Ectodermal cell (in vitro differentiated cells): Measurements from ENCODE around the gene MINDY4.
"Not testable (repeated sequence)": the region's sequence is repeated elsewhere in the genome, so short reads cannot be mapped to it uniquely, and the experiment has no call there.

Experiments
- H3K27ac ChIP-seq: 2 replicates; pipeline ENCODE4 v1.7.0; 2013; ENCODE audit warnings: mild to moderate bottlenecking, low read depth, low read length; ENCODE audit not compliant: insufficient read depth, poor library complexity, severe bottlenecking
- H3K27me3 ChIP-seq: 2 replicates; pipeline ENCODE4 v1.7.0; 2013; ENCODE audit warnings: mild to moderate bottlenecking, low read length; ENCODE audit not compliant: insufficient read depth, control insufficient read depth, poor library complexity, severe bottlenecking
- H3K36me3 ChIP-seq: one replicate; pipeline ENCODE4 v1.7.0; 2013; ENCODE audit warnings: low read length; ENCODE audit not compliant: control insufficient read depth, insufficient read depth
- H3K4me1 ChIP-seq: one replicate; pipeline ENCODE4 v1.7.0; 2013; ENCODE audit warnings: low read length; ENCODE audit not compliant: control insufficient read depth, insufficient read depth
- H3K4me3 ChIP-seq: 2 replicates; pipeline ENCODE4 v1.7.0; 2013; ENCODE audit warnings: low read depth, low read length, control low read depth; ENCODE audit not compliant: insufficient read depth
- H3K9me3 ChIP-seq: 2 replicates; pipeline ENCODE4 v1.7.0; 2013; ENCODE audit warnings: mild to moderate bottlenecking, low read length, moderate library complexity; ENCODE audit not compliant: control insufficient read depth
- WGBS, 2 experiments: methylation state at CpG; one replicate each; pipeline ENCODE4 v1.1.7; 2013; ENCODE audit warnings: missing lambda C conversion rate in 2 of 2; 5-methylcytosine and 5-hydroxymethylcytosine counted together

MINDY4 gene

DNA sequence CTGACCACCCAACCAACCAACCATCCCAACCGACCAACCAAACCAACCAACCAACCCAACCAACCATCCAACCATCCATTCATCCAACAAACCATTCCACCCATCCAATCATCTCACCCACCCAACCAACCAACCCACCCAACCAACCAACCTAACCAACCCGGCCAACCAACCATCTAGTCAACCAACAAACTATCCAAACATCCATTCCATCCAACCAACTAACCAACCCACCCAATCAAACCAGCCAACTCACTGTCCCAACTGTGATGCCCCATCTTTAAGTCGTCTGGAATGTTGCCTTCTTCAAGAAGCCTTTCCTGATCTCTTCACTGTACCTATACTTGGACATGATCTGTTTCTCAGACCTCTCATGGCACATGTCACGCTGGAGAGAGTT is 31.6 kb downstream of the MINDY4 start:
- H3K4me1 ChIP-seq = no peaks in the 10 kb centered on the region
- H3K36me3 ChIP-seq = no peaks in the 10 kb centered on the region
- H3K4me3 ChIP-seq = no peak overlapping the region
- no peaks in the 10 kb centered on the region for H3K9me3 ChIP-seq
- 88 to 93% methylated on average over 4 of the region's 4 CpGs for whole genome bisulfite sequencing, 2 experiments
- no peaks in the 10 kb centered on the region for H3K27me3 ChIP-seq
- no peak overlapping the region for H3K27ac ChIP-seq

- no peaks in the 10 kb centered on the region for H3K4me1 ChIP-seq
- H3K36me3 ChIP-seq = no peaks in the 10 kb centered on the region
- H3K27ac ChIP-seq = no peak overlapping the region
- no peaks in the 10 kb centered on the region for H3K27me3 ChIP-seq
- WGBS, 2 experiments = 92 to 97% methylated on average over 3 of the region's 3 CpGs
- H3K4me3 ChIP-seq = no peak overlapping the region
- no peaks in the 10 kb centered on the region for H3K9me3 ChIP-seq
These were observed 33.0 kb downstream of the MINDY4 start for GRCh38 chr7:30804078-30804661.

- H3K27ac ChIP-seq = no peak overlapping the region
- no peaks in the 10 kb centered on the region for H3K4me1 ChIP-seq
- H3K4me3 ChIP-seq = no peak overlapping the region
- no peaks in the 10 kb centered on the region for H3K27me3 ChIP-seq
- WGBS, 2 experiments = 92 to 95% methylated on average over 9 of the region's 9 CpGs
- no peaks in the 10 kb centered on the region for H3K9me3 ChIP-seq
- H3K36me3 ChIP-seq = no peaks in the 10 kb centered on the region
These were observed 34.0 kb downstream of the MINDY4 start for GRCh38 chr7:30805081-30805691.

DNA sequence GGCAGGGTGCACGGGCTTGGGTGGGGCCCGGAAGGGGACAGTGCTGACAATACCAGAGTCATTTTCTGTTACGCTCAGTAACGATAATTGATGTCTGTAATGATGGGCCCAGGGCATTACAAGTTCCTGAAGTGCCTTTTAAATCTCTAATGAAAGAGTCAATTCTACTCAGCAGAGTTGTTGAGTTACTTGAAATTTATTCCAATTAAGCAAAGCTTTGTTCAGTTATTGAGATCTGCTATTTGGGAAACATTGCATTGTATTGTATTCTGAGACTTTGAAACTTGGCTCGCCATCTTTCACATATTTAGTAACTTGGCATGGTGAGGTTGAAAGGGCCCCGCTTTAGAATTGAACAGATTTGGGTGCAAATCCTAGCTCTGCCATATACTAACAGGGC is 34.7 kb downstream of the MINDY4 start:
- H3K27ac ChIP-seq = no peak overlapping the region
- no peaks in the 10 kb centered on the region for H3K36me3 ChIP-seq
- no peak overlapping the region for H3K4me3 ChIP-seq
- WGBS, 2 experiments = 90 to 95% methylated on average over 5 to 6 of the region's 6 CpGs
- no peaks in the 10 kb centered on the region for H3K4me1 ChIP-seq
- no peaks in the 10 kb centered on the region for H3K9me3 ChIP-seq
- H3K27me3 ChIP-seq = no peaks in the 10 kb centered on the region

DNA sequence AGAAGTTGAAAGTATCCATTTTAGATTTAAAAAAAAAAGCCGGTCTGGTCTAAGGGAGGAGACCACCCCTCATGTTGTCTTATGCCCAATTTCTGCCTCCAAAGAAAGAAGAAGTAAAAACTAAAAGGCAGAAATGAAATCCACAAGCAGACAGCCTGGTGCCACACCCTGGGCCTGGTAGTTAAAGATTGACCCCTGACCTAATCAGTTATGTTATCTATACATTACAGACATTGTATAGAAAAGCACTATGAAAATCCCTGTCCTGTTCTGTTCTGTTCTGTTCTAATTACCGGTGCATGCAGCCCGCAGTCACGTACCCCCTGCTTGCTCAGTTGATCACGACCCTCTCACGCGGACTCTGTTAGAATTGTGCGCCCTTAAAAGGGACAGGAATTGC is 36.3 kb downstream of the MINDY4 start:
- not testable (repeated sequence) for H3K27ac ChIP-seq, H3K27me3 ChIP-seq, H3K4me1 ChIP-seq, H3K36me3 ChIP-seq, H3K4me3 ChIP-seq, H3K9me3 ChIP-seq
- WGBS, 2 experiments = 94 to 97% methylated on average over 8 of the region's 8 CpGs

GRCh38 chr7:30807941-30808340 is 36.7 kb downstream of the MINDY4 start:
- 93 to 94% methylated on average over 13 of the region's 13 CpGs for WGBS, 2 experiments
- not testable (repeated sequence) for H3K9me3 ChIP-seq, H3K4me3 ChIP-seq, H3K27me3 ChIP-seq, H3K36me3 ChIP-seq, H3K27ac ChIP-seq, H3K4me1 ChIP-seq

- 99 to 100% methylated on average over 3 to 4 of the region's 5 CpGs for WGBS, 2 experiments
- H3K27me3 ChIP-seq = no peaks in the 10 kb centered on the region
- no peaks in the 10 kb centered on the region for H3K4me1 ChIP-seq
- no peaks in the 10 kb centered on the region for H3K9me3 ChIP-seq
- no peak overlapping the region for H3K4me3 ChIP-seq
- no peak overlapping the region for H3K27ac ChIP-seq
- H3K36me3 ChIP-seq = no peaks in the 10 kb centered on the region
These were observed 39.8 kb downstream of the MINDY4 start for GRCh38 chr7:30810986-30811385.

DNA sequence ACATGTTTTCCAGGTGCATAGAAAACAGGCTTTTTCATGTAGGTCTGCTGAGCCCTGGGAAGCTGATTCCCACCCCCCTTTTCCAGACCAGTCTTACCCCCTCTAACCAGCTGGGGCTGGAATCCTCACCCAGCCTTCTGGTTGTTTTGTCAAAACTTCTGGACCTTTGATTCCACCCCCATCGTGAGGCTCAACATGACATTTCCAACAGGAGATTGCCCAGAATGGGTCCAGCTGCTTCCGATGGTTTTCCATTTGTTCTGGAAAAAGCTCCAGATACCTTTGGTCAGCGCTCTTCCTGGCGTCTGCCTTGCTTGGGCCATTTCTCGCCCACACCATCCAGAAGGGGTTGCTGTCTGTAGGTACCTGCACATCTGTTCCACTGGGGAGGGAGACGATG is 41.5 kb downstream of the MINDY4 start:
- no peaks in the 10 kb centered on the region for H3K4me1 ChIP-seq
- no peaks in the 10 kb centered on the region for H3K9me3 ChIP-seq
- 95 to 96% methylated on average over 6 of the region's 6 CpGs for WGBS, 2 experiments
- H3K4me3 ChIP-seq = no peak overlapping the region
- no peak overlapping the region for H3K27ac ChIP-seq
- no peaks in the 10 kb centered on the region for H3K36me3 ChIP-seq
- no peaks in the 10 kb centered on the region for H3K27me3 ChIP-seq

GRCh38 chr7:30813466-30813865 is 42.2 kb downstream of the MINDY4 start:
- Histone ChIP-seq H3K27ac (no peak overlapping the region), H3K27me3 (no peaks in the 10 kb centered on the region), H3K36me3 (no peaks in the 10 kb centered on the region), H3K4me1 (no peaks in the 10 kb centered on the region), H3K4me3 (no peak overlapping the region), H3K9me3 (no peaks in the 10 kb centered on the region)
- WGBS, 2 experiments = 91 to 95% methylated on average over 4 of the region's 4 CpGs

- Histone ChIP-seq H3K27ac (no peak overlapping the region), H3K4me1 (no peaks in the 10 kb centered on the region), H3K9me3 (no peaks in the 10 kb centered on the region), H3K4me3 (no peak overlapping the region), H3K36me3 (no peaks in the 10 kb centered on the region), H3K27me3 (no peaks in the 10 kb centered on the region)
- WGBS, 2 experiments = 90 to 91% methylated on average over 4 of the region's 4 CpGs
These were observed 43.6 kb downstream of the MINDY4 start for GRCh38 chr7:30814700-30815387.
